Measurements from ENCODE around the gene SST.

SST gene

GRCh38 chr3:187629711-187630110 is 40.5 kb downstream of the SST start:
- DNase-seq (ENCODE audit: low read depth): no peak

- DNase-seq (ENCODE audit: low read depth): no peak
Observed at GRCh38 chr3:187628169-187628568, 42.0 kb downstream of the SST start.

DNA sequence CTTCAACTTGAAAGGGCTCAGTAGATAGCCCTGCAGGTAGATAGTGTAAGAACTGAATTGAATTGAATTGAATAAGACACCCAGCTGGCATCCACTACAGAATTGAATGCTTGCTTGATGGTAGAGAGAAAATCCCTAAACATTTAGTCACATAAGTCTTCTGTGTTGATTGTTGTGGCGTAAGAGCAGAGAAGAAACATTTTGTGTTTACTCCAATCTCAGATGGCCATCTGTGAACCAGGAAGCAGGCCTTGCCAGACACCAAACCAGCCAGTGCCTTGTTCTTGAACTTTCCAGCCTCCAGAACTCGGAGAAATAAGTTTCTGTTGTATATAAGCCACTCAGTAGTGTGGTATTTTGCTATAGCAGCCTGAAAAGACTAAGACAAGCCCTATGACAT is 43.6 kb downstream of the SST start:
- no peak for DNase-seq (ENCODE audit: low read depth)

DNA sequence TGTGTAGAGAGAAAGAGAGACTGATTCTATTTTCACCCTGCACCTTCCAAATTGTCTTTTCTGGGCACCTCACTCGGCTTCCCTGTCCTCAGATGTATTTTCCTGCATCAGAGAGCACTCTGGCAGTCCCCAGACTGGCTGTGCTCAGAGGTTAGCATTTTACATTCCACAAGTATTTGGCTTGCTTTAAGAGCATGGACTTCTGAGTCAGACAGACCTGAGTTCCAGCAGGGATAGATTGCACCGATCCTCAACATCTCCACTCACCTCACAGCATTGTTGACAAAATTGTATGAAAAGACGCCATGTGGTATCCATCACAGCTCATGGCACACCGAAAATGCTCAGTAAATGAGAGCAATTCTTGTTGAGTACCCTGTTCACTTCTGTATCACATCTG is 45.6 kb downstream of the SST start:
- DNase-seq (ENCODE audit: low read depth): no peak

GRCh38 chr3:187623285-187623814 is 46.8 kb downstream of the SST start:
- DNase-seq (ENCODE audit: low read depth): no peak

DNA sequence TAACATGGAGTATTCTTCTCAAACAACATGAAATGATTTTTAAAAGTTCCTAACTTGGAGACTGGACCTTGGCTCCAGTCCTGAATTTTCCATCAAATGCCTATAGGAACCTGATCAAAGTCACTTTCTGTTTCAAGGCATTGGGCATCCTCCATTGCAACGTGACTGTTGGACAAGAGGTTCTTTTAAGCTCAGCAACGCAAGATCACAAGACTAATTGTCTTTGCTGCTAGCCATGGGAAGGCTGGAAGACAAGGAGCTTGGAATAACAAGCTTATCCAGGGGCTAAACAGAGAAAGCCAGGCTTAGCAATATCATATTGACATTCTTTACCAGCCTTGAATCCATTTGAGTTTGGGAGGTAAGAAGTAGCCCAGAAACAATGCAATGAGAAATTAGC is 48.3 kb downstream of the SST start:
- DNase-seq (ENCODE audit: low read depth): no peak

DNA sequence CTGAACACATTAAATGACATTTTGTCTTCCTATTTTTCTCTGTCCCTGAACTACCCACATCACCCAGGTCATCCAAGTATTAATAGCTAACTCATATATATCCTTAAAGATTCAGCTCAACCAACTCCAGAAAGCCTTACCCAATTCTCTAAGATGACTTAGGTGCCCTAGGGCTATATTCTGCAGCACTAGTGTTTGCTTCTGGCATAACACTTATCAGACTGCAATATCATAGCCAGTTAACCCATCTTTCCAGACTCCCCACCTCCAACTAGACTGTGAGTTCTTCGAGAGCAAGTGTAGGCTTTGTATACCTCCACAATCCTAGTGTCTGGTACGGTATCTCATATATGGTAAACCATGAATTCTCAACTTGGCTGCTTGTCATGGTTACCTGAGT is 50.7 kb downstream of the SST start:
- no peak for DNase-seq (ENCODE audit: low read depth)

All from stromal cell of bone marrow (primary cell).